ENCODE results near the gene GOT1. TPM values are rescaled to one million over a fixed set of nuclear protein-coding genes. Genes with fewer than 3 reads are reported as not detected.

Gene GOT1
- total RNA-seq, 4 donors from 2014 or later, result 8.6 to 19.9 (median 12.1) TPM

GRCh38 chr10:99387541-99387940 is 42.9 kb downstream of the GOT1 start:
- no peak for DNase-seq (ENCODE audit: low spot score in 2 of 2)
- WGBS, 2 donors, result 73 to 89% methylated on average over 10 to 11 of the region's 11 CpGs
- no peak for TF ChIP-seq CTCF (IDR thresholded peaks at IDR 0.05)
- no peak for TF ChIP-seq POLR2A (IDR thresholded peaks at IDR 0.05)
- no peak for TF ChIP-seq EP300 (IDR thresholded peaks at IDR 0.05)
- no peak overlapping the region for H3K27ac ChIP-seq
- H3K36me3 ChIP-seq, result no peaks in the 10 kb centered on the region
- no peak overlapping the region for H3K4me3 ChIP-seq
- peaks cover 0 to 1% (median under 1%) of the 10 kb centered on the region in 4 donors for H3K4me1 ChIP-seq
- H3K27me3 ChIP-seq, result peaks cover 0 to under 1% of the 10 kb centered on the region in 2 donors
- H3K9me3 ChIP-seq, result no peaks in the 10 kb centered on the region

- peaks cover 0 to 6% of the 10 kb centered on the region in 2 donors for H3K27me3 ChIP-seq
- H3K4me1 ChIP-seq, result no peaks in the 10 kb centered on the region
- no peaks in the 10 kb centered on the region for H3K36me3 ChIP-seq
- H3K27ac ChIP-seq, result no peak overlapping the region
- DNase-seq (ENCODE audit: low spot score in 2 of 2), result no peak
- no peaks in the 10 kb centered on the region for H3K9me3 ChIP-seq
- no peak overlapping the region for H3K4me3 ChIP-seq
- no peak for TF ChIP-seq EP300 (IDR thresholded peaks at IDR 0.05)
- no peak for TF ChIP-seq CTCF (IDR thresholded peaks at IDR 0.05)
- WGBS, 2 donors, result 64 to 82% methylated on average over 4 of the region's 4 CpGs
These were observed 43.4 kb downstream of the GOT1 start for GRCh38 chr10:99387071-99387470.

- Histone ChIP-seq H3K4me3 (no peak overlapping the region), H3K27ac (no peak overlapping the region), H3K4me1 (no peaks in the 10 kb centered on the region), H3K36me3 (no peaks in the 10 kb centered on the region), H3K9me3 (no peaks in the 10 kb centered on the region), H3K27me3 (peaks cover 0 to 7% of the 10 kb centered on the region in 2 donors)
- TF ChIP-seq POLR2A (IDR thresholded peaks at IDR 0.05) (no peak), CTCF (IDR thresholded peaks at IDR 0.05) (no peak), EP300 (IDR thresholded peaks at IDR 0.05) (no peak)
- DNase-seq (ENCODE audit: low spot score in 2 of 2), result no peak
- WGBS, 2 donors, result 74 to 87% methylated on average over 1 of the region's 1 CpG
These were observed 48.2 kb downstream of the GOT1 start for GRCh38 chr10:99382176-99382575.

GRCh38 chr10:99375426-99375825 is 55.0 kb downstream of the GOT1 start:
- H3K4me3 ChIP-seq, result no peak overlapping the region
- no peak overlapping the region for H3K27ac ChIP-seq
- no peak for DNase-seq (ENCODE audit: low spot score in 2 of 2)
- H3K36me3 ChIP-seq, result no peaks in the 10 kb centered on the region
- H3K27me3 ChIP-seq, result peaks cover 0 to 3% of the 10 kb centered on the region in 2 donors
- TF ChIP-seq EP300 (IDR thresholded peaks at IDR 0.05) (no peak), POLR2A (IDR thresholded peaks at IDR 0.05) (no peak), CTCF (IDR thresholded peaks at IDR 0.05) (no peak)
- no peaks in the 10 kb centered on the region for H3K9me3 ChIP-seq
- H3K4me1 ChIP-seq, result no peaks in the 10 kb centered on the region

GRCh38 chr10:99374972-99375371 is 55.5 kb downstream of the GOT1 start:
- Histone ChIP-seq H3K36me3 (no peaks in the 10 kb centered on the region), H3K27ac (no peak overlapping the region), H3K9me3 (no peaks in the 10 kb centered on the region), H3K4me3 (no peak overlapping the region), H3K27me3 (peaks cover 0 to 7% of the 10 kb centered on the region in 2 donors), H3K4me1 (no peaks in the 10 kb centered on the region)
- no peak for TF ChIP-seq POLR2A (IDR thresholded peaks at IDR 0.05)
- TF ChIP-seq EP300 (IDR thresholded peaks at IDR 0.05), result no peak
- no peak for TF ChIP-seq CTCF (IDR thresholded peaks at IDR 0.05)
- WGBS, 2 donors, result 68 to 79% methylated on average over 3 of the region's 3 CpGs
- DNase-seq (ENCODE audit: low spot score in 2 of 2), result no peak

Data from tibial nerve (tissue), 4 donors.